ENCODE measurements around the gene MIX23. TPM values are rescaled to one million over a fixed set of nuclear protein-coding genes. Genes with fewer than 3 reads are reported as not detected.

Gene MIX23
- total RNA-seq, 1 experiment from 2014 or later: 94.4 TPM

DNA sequence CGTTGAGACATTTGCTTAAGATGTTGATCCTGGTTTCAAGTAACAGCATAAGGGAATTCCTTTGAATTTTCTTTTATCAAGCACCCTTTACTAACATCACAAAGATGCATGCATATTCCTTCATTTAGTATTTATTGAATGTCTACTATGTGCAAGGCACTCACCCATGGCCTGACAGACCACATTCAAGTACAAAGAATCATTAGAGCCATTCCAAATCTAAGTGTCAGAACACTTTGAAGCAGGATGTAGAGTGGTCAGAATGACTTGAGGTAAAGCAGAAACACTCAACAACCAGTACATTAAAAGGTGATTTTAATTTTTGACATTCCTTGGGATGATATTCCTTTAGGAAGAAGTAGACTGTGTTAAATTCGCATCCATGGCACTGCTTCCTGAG lies 38.8 kb upstream of the MIX23 start:
- BruUV-seq (replicated peaks): no TSS peak
- H3K27ac Mint-ChIP-seq (ENCODE audit: low read depth, unreplicated experiment): no peak overlapping the region
- ChIA-PET CTCF (interaction anchor here (0.6 to 0.7 kb wide), 2 partner anchors 86 to 743 kb away, joined by 3 read pairs; no protein-coding TSS in a partner anchor), POLR2A (no interaction called here)
- no peaks in the 10 kb centered on the region for H3K9me3 Mint-ChIP-seq (ENCODE audit: unreplicated experiment)
- H3K27me3 Mint-ChIP-seq (ENCODE audit: insufficient read depth, unreplicated experiment): no peaks in the 10 kb centered on the region
- DNase-seq (ENCODE audit: unreplicated experiment): no peak
- H3K36me3 Mint-ChIP-seq (ENCODE audit: insufficient read depth, unreplicated experiment): peaks cover 84% of the 10 kb centered on the region
- TF ChIP-seq, protein P1, sequence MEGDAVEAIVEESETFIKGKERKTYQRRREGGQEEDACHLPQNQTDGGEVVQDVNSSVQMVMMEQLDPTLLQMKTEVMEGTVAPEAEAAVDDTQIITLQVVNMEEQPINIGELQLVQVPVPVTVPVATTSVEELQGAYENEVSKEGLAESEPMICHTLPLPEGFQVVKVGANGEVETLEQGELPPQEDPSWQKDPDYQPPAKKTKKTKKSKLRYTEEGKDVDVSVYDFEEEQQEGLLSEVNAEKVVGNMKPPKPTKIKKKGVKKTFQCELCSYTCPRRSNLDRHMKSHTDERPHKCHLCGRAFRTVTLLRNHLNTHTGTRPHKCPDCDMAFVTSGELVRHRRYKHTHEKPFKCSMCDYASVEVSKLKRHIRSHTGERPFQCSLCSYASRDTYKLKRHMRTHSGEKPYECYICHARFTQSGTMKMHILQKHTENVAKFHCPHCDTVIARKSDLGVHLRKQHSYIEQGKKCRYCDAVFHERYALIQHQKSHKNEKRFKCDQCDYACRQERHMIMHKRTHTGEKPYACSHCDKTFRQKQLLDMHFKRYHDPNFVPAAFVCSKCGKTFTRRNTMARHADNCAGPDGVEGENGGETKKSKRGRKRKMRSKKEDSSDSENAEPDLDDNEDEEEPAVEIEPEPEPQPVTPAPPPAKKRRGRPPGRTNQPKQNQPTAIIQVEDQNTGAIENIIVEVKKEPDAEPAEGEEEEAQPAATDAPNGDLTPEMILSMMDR (IDR thresholded peaks at IDR 0.05; ENCODE audit: unreplicated experiment): no peak
- no peak overlapping the region for H3K4me3 Mint-ChIP-seq (ENCODE audit: unreplicated experiment)
- intact Hi-C loops (cut with micrococcal nuclease): no loop called here
- H3K4me1 Mint-ChIP-seq (ENCODE audit: insufficient read depth, unreplicated experiment): peaks cover 4% of the 10 kb centered on the region

GRCh38 chr3:122421101-122421500 lies 38.1 kb upstream of the MIX23 start:
- CTCF ChIA-PET: interaction anchor here (0.6 to 0.7 kb wide), 3 partner anchors 86 to 744 kb away, joined by 3 to 4 read pairs (median 3); no protein-coding TSS in a partner anchor
- H3K27me3 Mint-ChIP-seq (ENCODE audit: insufficient read depth, unreplicated experiment): no peaks in the 10 kb centered on the region
- intact Hi-C loops (cut with micrococcal nuclease): no loop called here
- BruUV-seq (replicated peaks): no TSS peak
- no peak overlapping the region for H3K27ac Mint-ChIP-seq (ENCODE audit: low read depth, unreplicated experiment)
- H3K9me3 Mint-ChIP-seq (ENCODE audit: unreplicated experiment): no peaks in the 10 kb centered on the region
- TF ChIP-seq, protein P1 (IDR thresholded peaks at IDR 0.05; ENCODE audit: unreplicated experiment): no peak
- peaks cover 82% of the 10 kb centered on the region for H3K36me3 Mint-ChIP-seq (ENCODE audit: insufficient read depth, unreplicated experiment)
- peaks cover 4% of the 10 kb centered on the region for H3K4me1 Mint-ChIP-seq (ENCODE audit: insufficient read depth, unreplicated experiment)
- POLR2A ChIA-PET: interaction anchor here (0.8 to 1.3 kb wide), 2 partner anchors 13 to 38 kb away, joined by 3 read pairs; partner anchors contain the start of gene MIX23
- H3K4me3 Mint-ChIP-seq (ENCODE audit: unreplicated experiment): no peak overlapping the region
- DNase-seq (ENCODE audit: unreplicated experiment): peak; percentile 21

DNA sequence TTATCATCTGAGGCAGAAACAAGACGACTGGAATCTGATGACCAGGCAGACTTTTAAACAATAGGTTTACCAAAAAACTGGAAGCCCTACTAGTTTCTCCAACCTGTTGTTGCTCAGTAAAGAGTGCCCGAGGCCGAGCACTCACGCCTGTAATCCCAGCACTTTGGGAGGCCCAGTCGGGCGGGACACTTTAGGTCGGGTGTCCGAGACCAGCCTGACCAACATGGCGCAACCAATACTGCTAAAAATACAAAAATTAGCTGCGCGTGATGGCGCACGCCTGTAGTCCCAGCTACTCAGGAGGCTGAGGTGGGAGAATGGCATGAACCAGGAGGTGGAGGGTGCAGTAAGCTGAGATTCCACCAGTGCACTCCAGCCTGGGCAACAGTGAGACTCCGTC lies 33.9 kb upstream of the MIX23 start:
- intact Hi-C loops (cut with micrococcal nuclease): loop anchor here (5.0 kb wide), 1 partner anchor 95 kb away; the partner anchor contains the start of gene KPNA1
- CTCF ChIA-PET: interaction anchor here (0.5 to 3.7 kb wide), 6 partner anchors 23 to 262 kb away, joined by 3 to 23 read pairs (median 6); partner anchors contain the start of gene FAM162A
- BruUV-seq (replicated peaks): no TSS peak

More for the DNA sequence above, 33.9 kb upstream of the MIX23 start:
- POLR2A ChIA-PET: interaction anchor here (0.6 to 4.8 kb wide), 28 partner anchors 11 to 872 kb away, joined by 3 to 91 read pairs (median 8); partner anchors contain the start of genes CSTA, DTX3L, FAM162A and HSPBAP1
- Mint-ChIP-seq H3K27ac (ENCODE audit: low read depth, unreplicated experiment) (peak overlapping the region; percentile 99), H3K4me1 (ENCODE audit: insufficient read depth, unreplicated experiment) (peaks cover 30% of the 10 kb centered on the region), H3K4me3 (ENCODE audit: unreplicated experiment) (peak overlapping the region; percentile 99), H3K36me3 (ENCODE audit: insufficient read depth, unreplicated experiment) (peaks cover 82% of the 10 kb centered on the region), H3K27me3 (ENCODE audit: insufficient read depth, unreplicated experiment) (no peaks in the 10 kb centered on the region), H3K9me3 (ENCODE audit: unreplicated experiment) (no peaks in the 10 kb centered on the region)
- TF ChIP-seq, protein P1 (IDR thresholded peaks at IDR 0.05; ENCODE audit: unreplicated experiment): no peak
- DNase-seq (ENCODE audit: unreplicated experiment): peak; percentile 34
